Gastrocnemius medialis (tissue), 4 donors: ENCODE data around the gene CIDEB.

Experiments
- CTCF ChIP-seq, 5 experiments: fragments of 450-650 bp in 3 of 5; fragments of 200-600 bp in 2 of 5; sonication (generic) in 2 of 5; IDR thresholded peaks in 4 of 5; conservative IDR thresholded peaks in 1 of 5; 1 replicate in 4 of 5; 2 replicates in 1 of 5; pipeline ENCODE4 v1.5.1; 2016 to 2019; ENCODE audit warnings: antibody characterized with exemption in 5 of 5, mild to moderate bottlenecking in 3 of 5, moderate library complexity in 3 of 5
- POLR2A ChIP-seq, 2 donors: fragments of 450-650 bp; IDR thresholded peaks; one replicate each; pipeline ENCODE4 v1.6.1; 2017; ENCODE audit warnings: antibody characterized with exemption in 2 of 2, mild to moderate bottlenecking in 2 of 2, moderate library complexity in 2 of 2

- TF ChIP-seq CTCF (IDR thresholded peaks at IDR 0.05 in 4 of 5, conservative IDR thresholded peaks at IDR 0.05 in 1 of 5) (no peak), POLR2A (IDR thresholded peaks at IDR 0.05) (no peak)
These were observed 43.5 kb downstream of the CIDEB start for GRCh38 chr14:24264298-24264697.
